ENCODE measurements around the gene RXRA. TPM values are rescaled to one million over a fixed set of nuclear protein-coding genes. Genes with fewer than 3 reads are reported as not detected.
A peak's percentile ranks its signal among the peaks of the same experiment; 100 is the strongest.

Gene RXRA
- total RNA-seq, 2 donors from 2014 or later: 45.4 to 58.1 TPM

DNA sequence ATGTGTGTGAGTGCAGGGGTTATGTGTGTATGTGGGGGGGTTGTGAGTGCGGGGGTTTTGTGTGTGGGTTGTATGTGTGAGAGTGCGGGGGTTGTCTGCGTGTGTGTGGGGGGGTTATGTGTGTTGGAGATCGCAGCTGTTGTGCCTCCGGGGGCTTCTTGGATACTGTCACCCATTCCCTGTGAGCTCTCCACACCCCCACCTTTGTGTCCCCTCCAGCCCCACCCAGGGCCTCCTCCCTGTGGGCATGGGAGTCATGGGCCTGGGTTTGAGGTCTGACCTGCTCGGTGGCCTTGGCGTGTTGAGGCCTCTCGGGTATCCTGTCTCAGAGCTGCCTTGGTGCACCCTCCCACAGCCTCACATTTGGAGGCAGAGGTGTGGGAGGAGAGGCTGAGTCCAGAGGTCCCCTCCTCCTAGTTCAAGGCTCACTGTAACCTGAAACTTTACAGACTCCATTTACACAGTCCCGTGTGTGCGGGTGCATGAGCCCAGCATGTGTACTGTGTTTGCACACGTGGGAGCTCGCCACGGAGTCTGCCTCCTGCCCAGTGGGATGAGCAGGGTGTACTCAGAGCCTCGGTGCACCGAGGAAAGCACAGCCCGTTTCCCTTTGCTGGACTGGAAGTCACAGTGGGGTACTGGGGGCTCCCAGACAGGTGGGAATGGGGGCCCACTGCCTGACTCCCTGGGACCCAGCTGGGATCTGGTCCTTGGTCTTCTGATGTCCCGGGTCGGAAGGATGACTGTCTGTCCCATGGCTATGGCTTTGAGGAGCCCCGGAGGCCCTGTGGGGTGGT is 43.4 kb downstream of the RXRA start:
- no peaks in the 10 kb centered on the region for H3K9me3 ChIP-seq
- DNase-seq (ENCODE audit: low spot score) (no peak), ATAC-seq (ENCODE audit: insufficient number of reproducible peaks, low FRiP score, low read depth) (no peak)
- no peaks in the 10 kb centered on the region for H3K27me3 ChIP-seq (replicated peaks; ENCODE audit: insufficient read depth)
- TF ChIP-seq, protein P1, sequence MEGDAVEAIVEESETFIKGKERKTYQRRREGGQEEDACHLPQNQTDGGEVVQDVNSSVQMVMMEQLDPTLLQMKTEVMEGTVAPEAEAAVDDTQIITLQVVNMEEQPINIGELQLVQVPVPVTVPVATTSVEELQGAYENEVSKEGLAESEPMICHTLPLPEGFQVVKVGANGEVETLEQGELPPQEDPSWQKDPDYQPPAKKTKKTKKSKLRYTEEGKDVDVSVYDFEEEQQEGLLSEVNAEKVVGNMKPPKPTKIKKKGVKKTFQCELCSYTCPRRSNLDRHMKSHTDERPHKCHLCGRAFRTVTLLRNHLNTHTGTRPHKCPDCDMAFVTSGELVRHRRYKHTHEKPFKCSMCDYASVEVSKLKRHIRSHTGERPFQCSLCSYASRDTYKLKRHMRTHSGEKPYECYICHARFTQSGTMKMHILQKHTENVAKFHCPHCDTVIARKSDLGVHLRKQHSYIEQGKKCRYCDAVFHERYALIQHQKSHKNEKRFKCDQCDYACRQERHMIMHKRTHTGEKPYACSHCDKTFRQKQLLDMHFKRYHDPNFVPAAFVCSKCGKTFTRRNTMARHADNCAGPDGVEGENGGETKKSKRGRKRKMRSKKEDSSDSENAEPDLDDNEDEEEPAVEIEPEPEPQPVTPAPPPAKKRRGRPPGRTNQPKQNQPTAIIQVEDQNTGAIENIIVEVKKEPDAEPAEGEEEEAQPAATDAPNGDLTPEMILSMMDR (IDR thresholded peaks at IDR 0.05): no peak
- no peaks in the 10 kb centered on the region for H3K36me3 ChIP-seq
- no peak overlapping the region for H3K4me3 ChIP-seq
- H3K27ac ChIP-seq: no peak overlapping the region
- H3K4me1 ChIP-seq (ENCODE audit: control insufficient read depth in 1 of 2, low read depth in 2 of 2): peaks cover 40 to 92% of the 10 kb centered on the region in 2 donors

DNA sequence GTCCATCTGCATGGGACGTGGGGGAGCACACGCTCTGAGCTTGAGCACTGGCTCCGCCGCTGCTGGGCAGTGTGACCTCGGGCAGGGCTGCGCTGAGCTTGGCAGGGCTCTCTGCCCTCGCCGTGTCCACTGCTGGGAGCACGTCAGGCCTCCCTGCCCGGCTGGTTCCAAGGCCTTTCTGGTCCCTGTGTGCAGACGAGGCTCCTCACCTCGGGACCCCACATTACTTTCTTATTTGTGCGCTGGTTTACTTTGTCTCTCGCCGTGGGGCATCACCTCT is 43.9 kb downstream of the RXRA start:
- no peaks in the 10 kb centered on the region for H3K9me3 ChIP-seq
- no peak overlapping the region for H3K4me3 ChIP-seq
- ATAC-seq (ENCODE audit: insufficient number of reproducible peaks, low FRiP score, low read depth): no peak
- no peak overlapping the region for H3K27ac ChIP-seq
- no peaks in the 10 kb centered on the region for H3K36me3 ChIP-seq
- no peaks in the 10 kb centered on the region for H3K27me3 ChIP-seq (replicated peaks; ENCODE audit: insufficient read depth)
- DNase-seq (ENCODE audit: low spot score): no peak
- TF ChIP-seq, protein P1 (IDR thresholded peaks at IDR 0.05): no peak
- H3K4me1 ChIP-seq (ENCODE audit: control insufficient read depth in 1 of 2, low read depth in 2 of 2): peaks cover 45 to 92% of the 10 kb centered on the region in 2 donors

DNA sequence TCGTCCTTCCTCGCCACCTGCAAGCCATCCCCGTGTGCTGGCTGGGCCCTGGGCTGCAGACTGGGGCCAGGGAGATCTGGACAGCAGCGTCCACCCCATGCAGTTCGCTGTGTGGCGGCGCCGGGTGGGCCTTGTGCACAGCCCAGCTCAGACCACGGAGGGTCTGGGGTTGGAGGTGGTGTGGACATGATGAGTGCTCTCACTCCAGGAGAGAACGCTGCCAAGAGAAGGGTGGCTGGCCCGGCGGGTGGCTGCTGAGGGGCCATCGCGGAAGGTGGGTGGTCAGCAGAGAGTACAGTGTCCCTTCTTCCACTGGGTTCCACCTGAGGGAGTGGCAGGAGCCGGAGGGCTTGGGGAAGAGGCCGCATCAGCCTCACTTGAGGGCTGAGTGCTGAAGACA is 44.4 kb downstream of the RXRA start:
- Histone ChIP-seq H3K9me3 (no peaks in the 10 kb centered on the region), H3K27ac (no peak overlapping the region), H3K4me3 (no peak overlapping the region), H3K4me1 (ENCODE audit: control insufficient read depth in 1 of 2, low read depth in 2 of 2) (peaks cover 48 to 92% of the 10 kb centered on the region in 2 donors), H3K27me3 (replicated peaks; ENCODE audit: insufficient read depth) (no peaks in the 10 kb centered on the region), H3K36me3 (no peaks in the 10 kb centered on the region)
- TF ChIP-seq, protein P1 (IDR thresholded peaks at IDR 0.05): no peak
- DNase-seq (ENCODE audit: low spot score) (no peak), ATAC-seq (ENCODE audit: insufficient number of reproducible peaks, low FRiP score, low read depth) (no peak)

DNA sequence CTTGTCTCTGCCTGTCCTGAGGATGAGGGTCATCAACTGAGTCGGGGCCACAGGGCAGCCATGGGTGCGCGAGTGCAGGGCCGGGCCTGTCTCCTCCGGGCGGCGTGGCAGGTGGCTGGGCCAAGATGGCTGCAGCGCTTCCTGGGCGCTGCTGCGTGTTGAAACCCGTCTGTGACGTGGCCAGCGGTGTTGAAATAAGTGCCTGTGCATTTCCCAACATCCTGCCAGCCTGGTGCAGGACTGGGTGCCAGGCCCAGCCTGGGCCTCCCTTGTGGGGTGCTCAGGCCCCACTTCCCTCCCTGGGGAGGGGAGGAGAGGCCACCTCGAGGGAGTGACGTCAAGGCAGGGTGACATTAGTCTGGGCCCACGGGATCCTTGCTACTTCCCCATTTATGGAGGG is 45.5 kb downstream of the RXRA start:
- DNase-seq (ENCODE audit: low spot score): no peak

DNA sequence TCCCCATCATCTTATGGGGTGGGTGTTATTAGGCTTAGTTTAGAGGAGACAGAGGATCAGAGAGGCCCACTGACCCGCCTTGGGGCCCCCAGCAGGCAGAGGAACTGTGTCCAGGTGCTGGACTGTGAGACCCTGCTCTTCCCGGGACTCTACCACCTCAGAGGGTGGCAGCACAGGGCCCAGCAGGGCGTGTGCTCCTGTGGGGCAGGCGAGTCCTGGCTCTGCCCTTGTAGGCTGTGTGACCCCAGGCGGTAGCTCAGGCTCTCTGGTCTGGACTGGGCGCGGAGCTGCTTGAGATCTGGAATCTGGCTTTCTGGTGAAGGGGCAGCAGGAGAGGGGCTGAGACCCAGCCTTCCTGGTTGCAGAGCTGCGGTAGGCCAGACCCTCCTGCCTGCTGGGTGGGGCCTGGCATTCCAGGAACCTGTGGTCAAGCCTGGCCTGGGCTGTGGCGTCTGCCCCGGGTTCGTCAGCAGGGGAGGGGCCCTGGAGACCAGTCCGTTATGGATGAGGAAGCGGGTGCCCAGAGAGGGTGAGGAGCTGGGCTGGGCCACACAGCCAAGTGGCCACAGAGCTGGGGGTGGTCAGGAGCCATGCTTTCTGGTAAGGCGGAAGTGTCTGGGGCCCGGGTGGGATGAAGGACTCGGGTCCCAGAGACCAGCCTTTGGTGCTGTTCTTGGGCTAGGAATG is 46.5 kb downstream of the RXRA start:
- TF ChIP-seq, protein P1 (IDR thresholded peaks at IDR 0.05): no peak
- Histone ChIP-seq H3K9me3 (no peaks in the 10 kb centered on the region), H3K27ac (peak overlapping the region in 1 of 2 donors; percentile 47), H3K27me3 (replicated peaks; ENCODE audit: insufficient read depth) (no peaks in the 10 kb centered on the region), H3K4me3 (no peak overlapping the region), H3K4me1 (ENCODE audit: control insufficient read depth in 1 of 2, low read depth in 2 of 2) (peaks cover 56 to 90% of the 10 kb centered on the region in 2 donors), H3K36me3 (no peaks in the 10 kb centered on the region)
- no peak for ATAC-seq (ENCODE audit: insufficient number of reproducible peaks, low FRiP score, low read depth)
- DNase-seq (ENCODE audit: low spot score): no peak

More for the DNA sequence above, 45.5 kb downstream of the RXRA start:
- ATAC-seq (ENCODE audit: insufficient number of reproducible peaks, low FRiP score, low read depth): no peak
- Histone ChIP-seq H3K27me3 (replicated peaks; ENCODE audit: insufficient read depth) (no peaks in the 10 kb centered on the region), H3K9me3 (no peaks in the 10 kb centered on the region), H3K4me3 (no peak overlapping the region), H3K27ac (peak overlapping the region in 1 of 2 donors; percentile 52), H3K36me3 (no peaks in the 10 kb centered on the region), H3K4me1 (ENCODE audit: control insufficient read depth in 1 of 2, low read depth in 2 of 2) (peaks cover 47 to 90% of the 10 kb centered on the region in 2 donors)
- TF ChIP-seq, protein P1 (IDR thresholded peaks at IDR 0.05): no peak

All from thoracic aorta (tissue), 2 donors.